Right kidney (tissue), 1 donor: ENCODE measurements around the gene ISY1.
"Not testable (repeated sequence)": the region's sequence is repeated elsewhere in the genome, so short reads cannot be mapped to it uniquely, and the experiment has no call there.

Source experiments
- DNase-seq: peaks from one replicate; pipeline ENCODE4 v3.0.0-alpha.2; 2016

Gene ISY1

DNA sequence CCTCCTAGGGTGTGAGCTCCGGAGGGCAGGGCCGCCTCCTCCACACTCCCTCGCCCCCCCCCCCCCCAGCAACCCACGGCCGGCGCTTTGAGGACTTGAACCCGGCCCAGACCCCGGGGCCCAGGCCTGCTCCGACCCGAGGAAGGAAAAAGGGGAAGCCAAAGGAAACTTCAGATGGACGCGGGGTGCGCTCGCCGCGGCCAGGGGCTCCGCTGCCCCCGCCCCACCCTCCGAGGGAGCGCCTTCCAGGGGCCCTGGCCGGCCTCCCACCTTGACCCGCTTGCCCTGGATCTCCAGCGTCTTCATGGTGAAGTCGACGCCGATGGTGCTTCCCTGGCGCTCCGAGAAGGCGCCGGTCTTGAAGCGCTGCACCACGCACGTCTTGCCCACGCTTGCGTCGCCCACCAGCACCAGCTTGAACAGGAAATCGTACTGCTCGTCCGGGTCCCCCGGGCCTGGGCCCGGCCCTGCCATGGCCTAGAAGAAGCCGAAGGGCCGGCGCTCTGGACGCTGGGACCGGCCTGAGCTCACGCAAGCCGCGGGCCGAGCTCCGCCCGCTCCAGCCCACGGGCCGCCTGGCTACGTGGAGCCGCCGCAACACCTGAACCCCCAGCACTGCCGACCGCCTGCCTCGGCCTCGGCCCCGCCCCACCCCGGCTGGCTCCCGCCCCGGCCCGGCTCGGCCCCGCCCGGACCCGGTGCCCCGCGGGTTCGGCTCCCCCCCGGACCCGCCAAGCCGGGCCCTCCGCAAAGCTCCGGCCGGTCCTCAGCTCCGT, 39.7 kb downstream of the ISY1 start:
- DNase-seq: peak; percentile 79

- peak; percentile 74 for DNase-seq
Measured at GRCh38 chr3:129120254-129121004, 40.4 kb downstream of the ISY1 start.

DNA sequence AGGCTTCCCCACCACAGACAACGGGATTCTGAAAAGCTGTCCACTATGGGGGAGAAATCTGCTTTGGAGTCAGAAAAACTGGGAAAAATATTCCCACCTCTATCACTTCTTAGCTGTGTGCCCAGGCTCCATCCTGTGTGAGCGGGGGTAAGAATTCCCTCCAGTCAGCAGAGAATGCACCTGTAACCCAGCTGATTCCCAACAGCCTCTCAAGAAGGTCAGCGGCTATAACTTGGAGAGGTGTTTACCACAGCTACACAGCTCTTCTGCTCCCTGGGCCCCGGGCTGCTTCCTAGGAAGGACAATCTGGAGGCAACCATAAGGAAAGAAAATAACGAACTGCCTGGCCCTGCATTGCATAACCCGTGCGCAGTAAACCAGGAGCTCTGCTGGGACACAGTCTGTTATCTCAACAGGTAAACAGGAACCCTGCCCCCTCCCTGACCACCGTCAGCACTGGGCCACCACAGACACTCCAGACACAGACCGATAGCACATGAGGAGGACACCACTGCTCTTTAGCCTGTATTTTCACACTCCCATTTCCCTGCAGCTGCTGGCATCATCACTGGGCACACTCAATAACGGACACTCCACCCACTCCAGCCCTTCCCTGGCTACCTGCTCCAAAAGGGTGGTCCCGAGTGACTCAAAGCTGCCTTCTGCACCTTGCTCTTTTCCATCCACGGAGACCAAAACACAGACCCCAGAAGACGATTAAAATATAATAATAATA, 41.3 kb downstream of the ISY1 start:
- peak; percentile 38 for DNase-seq

GRCh38 chr3:129118745-129119144, 42.1 kb downstream of the ISY1 start:
- DNase-seq: no peak

DNA sequence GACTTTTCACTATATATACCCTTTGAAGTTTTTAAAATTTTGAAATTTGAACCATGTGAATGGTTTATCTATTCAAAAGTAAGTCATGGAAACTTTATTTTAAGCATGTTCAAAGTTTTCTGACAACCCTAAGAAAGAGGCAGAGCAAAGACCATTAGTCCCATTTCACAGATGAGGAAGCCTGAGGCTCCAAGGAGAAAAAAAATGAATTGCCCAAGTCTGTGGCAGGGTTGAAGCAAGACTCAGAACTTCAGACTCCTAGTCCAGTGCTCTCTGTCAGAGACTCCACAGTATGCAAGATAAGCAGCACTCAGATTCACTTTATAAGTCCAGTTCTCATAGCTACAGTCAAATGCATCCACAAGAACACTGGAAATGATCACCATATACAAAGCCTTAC, 43.7 kb downstream of the ISY1 start:
- no peak for DNase-seq

DNA sequence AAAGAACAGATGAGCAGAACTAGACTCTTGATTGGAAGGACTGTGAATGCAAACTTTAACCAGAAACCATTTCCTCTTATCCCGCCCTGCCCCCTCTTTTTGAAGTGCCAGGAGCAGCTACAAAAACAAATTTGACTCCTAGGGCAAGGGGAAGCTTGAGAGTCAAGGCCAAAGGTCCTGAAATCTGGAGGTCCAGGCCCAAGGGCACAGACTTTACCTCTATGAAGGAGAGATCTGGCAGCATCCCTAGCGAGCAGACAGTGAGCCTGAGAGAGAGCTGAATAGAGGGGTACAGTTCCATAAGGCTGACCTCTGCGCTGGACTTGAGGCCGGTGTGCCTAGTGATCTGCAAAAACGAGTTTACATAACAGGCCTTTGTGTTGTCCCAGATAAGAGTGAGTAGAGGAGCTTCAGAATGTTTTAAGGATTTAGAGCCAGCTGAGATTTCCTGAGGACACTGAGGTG, 44.3 kb downstream of the ISY1 start:
- DNase-seq: peak; percentile 12

DNA sequence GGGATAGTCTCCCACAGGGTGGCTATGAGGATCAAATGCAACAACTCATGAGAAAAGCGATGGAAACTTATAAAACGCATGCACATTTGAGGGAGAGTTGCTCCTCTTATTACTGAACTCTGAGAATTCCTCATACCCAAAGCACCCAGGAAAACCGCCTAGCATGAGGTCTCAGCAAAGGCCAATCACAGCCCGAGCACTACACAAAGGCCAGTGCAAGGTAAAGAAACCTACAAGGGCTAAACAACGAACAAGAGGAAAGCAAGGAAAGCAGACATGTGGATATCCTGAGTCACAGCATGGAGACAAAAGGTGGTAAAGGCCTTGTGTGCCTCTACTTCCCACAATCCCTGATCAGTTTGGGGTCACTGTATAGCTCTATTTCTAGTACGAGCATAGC, 46.4 kb downstream of the ISY1 start:
- DNase-seq: no peak

DNA sequence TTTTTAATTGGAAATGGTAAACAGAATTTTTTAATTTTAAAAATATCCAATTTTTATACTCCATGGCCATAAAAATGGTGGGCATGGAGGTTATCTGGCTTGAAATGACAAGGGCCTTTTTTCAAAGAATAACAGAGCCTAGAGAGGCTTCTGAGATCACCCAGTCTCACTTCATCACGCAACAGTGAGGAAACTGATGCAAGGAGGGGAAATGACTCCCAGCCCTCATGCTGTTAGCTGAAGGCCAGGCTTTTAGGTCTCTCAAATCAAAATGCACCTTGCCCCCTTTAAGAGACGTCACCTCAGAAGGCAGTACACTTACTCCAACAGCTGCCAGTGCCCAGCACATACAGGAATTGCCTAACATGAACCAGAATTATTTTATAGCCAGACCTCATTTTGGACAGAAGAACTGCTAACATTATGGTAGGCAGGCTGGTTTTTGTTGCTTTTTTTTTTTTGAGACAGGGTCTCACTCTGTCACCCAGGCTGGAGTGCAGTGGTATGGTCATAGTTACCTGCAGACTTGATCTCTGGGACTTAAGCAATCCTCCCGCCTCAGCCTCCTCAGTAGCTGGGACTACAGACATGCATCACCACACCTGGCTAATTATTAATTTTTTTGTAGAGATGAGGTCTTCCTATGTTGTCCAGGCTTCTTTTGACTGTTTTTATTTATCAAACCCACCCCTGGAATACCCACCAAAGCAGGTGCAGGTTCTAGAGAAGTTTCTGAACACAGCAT, 48.4 kb downstream of the ISY1 start:
- DNase-seq: no peak

DNA sequence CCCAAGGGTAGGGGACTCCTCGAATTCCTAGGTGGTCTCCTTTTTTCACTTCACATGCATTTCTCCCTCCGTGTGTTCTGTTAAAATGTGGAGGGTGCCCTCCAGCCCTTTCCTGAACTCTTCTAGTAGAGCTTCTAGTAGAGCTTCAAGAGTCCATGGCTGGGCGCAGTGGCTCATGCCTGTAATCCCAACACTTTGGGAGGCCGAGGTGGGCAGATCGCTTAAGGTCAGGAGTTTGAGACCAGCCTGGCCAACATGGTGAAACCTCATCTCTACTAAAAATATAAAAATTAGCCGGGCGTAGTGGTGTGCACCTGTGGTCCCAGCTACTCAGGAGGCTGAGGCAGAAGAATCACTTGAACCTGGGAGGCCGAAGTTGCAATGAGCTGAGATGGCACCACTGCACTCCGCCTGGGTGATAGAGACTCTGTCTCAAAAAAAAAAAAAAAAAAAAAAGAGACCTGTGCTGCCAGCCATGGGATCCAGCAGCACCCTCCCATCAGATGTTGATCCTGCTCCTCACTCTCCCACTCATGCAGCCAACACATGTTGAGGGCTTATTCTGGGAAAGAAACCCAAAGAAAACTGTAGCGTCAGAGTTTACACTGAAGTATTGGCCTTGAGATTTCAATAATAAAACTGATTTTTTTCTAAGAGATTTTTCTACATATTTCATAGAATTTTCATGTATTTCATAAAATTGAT, 49.6 kb downstream of the ISY1 start:
- not testable (repeated sequence) for DNase-seq

- DNase-seq: no peak
Measured at GRCh38 chr3:129107793-129108192, 53.1 kb downstream of the ISY1 start.

DNA sequence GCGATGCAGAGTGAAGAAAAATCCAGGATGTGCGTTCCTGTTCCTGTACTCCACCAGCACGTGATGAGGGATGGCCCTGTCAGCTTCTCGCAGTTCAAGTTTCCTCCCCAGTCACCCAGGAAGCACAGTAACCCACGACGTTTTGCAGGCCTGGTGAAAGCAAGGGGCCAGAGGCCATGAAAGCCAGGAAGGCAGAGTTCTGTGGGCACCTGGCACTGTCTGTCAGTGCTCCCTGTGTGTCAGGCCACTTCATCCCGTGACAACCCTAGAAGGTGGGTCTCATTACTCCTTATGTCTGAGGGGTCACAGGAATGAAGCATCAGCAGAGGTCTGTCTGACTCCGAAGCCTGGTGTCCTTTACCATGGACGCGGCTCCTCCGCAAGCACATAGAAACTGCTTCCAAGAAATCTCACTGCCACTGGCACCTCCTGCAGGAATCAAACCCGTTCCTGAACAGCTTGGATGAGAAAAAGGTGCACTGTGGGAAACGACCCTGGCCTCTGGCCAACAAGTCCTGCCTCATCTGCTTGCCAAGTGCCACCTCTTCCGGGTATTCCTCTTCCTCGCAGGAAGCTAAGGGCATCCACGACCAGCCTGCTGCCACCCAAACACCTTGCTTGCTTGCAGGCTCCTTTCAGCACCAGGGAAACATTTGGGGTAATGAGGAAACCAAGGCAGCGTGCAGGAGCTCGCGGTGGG, 53.8 kb downstream of the ISY1 start:
- DNase-seq: no peak

- DNase-seq: no peak
Measured at GRCh38 chr3:129106320-129106719, 54.5 kb downstream of the ISY1 start.

GRCh38 chr3:129105862-129106261, 55.0 kb downstream of the ISY1 start:
- no peak for DNase-seq

DNA sequence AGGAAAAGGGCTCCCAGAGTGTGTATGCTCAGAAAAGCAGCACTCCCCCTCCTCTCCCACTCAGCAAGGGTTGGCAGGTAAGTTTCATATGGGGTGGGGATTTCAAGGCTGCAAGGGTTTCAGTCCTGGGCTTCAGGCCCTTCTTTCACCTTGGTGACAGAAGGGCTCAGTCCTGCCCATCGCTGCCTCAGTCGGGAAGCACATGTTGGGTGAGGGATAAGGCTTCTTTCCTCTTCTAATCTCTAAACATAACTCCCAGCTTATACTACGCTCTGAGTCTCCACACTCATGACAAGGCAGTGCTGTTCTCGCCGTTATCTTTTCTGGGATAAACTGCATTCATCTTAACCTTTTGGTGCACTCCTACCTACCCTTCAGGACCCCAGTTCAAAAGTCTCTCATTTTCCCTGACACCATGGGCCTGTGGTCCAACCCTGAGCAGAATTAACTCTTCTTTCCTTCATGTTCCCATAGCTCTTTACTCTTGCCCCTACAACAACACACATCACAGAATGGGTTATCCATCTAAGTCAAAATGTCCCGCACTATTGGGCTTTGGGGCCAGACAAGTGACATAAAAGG, 56.3 kb downstream of the ISY1 start:
- no peak for DNase-seq

GRCh38 chr3:129104051-129104450, 56.8 kb downstream of the ISY1 start:
- no peak for DNase-seq

DNA sequence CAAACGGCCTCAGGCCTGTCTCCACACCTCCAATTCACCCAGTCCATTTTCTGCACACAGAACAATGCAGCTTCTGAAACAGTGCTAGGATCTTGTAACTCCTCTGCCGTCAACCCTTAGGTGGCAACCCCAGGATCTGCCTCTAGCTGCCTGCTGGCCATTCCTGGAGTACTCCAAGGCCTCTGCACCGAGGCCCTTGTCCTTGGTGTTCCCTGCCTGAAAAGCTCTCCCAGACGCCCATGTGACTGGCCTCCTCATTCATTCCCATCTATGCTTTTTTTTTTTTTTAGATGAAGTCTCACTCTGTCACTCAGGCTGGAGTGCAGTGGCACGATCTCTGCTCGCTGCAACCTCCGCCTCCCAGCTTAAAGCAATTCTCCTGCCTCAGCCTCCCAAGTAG, 57.6 kb downstream of the ISY1 start:
- no peak for DNase-seq

DNA sequence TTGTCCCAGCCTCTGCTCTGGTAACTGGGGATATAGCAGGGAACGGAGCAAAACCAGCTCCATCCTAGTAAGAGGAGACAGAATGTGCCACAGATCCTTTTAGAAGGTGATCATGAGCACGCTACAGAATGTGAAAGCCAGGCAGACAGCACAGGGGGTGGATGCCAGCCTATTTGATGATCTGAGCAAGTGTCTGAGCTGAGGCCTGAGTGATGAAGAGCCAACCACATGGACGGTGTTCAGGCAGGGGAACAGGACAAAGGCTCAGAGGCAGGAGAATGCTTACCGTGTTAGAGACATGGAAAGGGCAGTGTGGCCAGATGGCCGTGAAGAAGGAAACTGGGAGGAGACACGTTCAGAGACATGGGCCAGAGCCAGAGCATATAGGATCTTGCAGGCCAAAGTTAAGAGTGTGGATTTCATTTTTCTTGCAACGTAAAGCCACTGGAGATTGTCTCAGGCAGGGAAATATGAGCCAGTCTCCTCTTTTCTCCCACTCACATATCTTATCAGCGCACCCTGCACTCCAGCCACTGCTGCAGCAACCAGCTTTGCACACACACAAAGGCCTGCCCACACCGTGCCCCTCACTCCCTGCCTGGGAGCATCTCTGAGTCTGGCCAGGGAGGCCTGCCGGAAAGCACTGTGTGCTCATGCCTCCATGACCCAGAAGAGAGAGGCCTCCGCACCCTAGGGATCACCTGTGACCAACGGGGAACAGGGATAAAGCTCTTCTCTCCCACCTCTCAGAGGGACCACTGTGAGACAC, 59.3 kb downstream of the ISY1 start:
- peak; percentile 10 for DNase-seq

DNA sequence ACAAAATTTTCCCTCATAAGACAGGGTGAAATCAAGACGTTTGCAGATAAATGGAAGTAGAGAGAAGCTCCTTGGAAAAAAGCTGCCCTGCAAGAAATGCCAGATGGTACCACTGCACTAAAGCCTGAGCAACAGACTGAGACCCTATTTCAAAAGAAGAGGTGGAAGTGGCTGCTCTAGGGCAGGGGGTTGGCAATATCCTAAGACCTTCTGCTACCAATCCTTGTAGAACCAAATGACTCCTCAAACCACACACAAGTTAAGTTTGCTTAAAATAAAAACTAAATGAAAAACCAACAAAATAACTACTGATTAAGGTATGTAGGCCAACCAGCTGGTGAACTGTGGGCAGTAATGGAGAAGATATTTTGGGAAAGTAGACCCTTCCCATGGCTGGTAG, 60.6 kb downstream of the ISY1 start:
- no peak for DNase-seq

DNA sequence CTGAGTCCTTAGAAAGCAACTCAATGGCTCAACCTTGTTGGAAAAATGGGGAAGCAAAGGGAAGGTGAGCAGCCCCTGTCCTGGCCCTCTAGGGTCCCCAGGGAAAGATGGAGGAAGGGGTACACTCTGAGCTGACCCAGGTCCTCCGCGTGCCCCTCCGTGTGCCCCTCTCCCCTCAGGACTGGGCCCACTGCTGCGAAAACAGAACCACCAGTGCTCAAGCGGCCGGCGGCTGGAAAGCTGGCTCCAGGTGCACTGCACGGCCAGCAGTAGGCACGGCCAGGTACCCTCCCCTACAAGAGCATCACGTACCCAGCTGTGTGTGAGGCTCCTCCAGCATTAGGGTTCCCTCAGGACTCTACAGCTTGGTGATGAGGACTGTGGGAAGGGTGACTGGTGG, 65.6 kb downstream of the ISY1 start:
- DNase-seq: no peak

- not testable (repeated sequence) for DNase-seq
Measured at GRCh38 chr3:129088312-129088711, 72.6 kb downstream of the ISY1 start.
